SU-DHL-6 (cell line): Measurements from ENCODE around the gene GPBP1L1.

Experiments
- CTCF ChIP-seq: fragments of 200-600 bp; sonication (generic); IDR thresholded peaks from one replicate; pipeline ENCODE4 v1.5.1; 2017; ENCODE audit warnings: antibody characterized with exemption, mild to moderate bottlenecking, low read length, moderate library complexity; ENCODE audit not compliant: insufficient read depth, poor library complexity, severe bottlenecking
- EZH2phosphoT487 ChIP-seq: fragments of 200-600 bp; sonication (generic), shearing (Covaris generic); conservative IDR thresholded peaks from 2 replicates; pipeline ENCODE4 v1.6.1; 2018; ENCODE audit warnings: mild to moderate bottlenecking, antibody characterized with exemption, low read length, moderate library complexity, mixed read lengths

GRCh38 chr1:45668526-45668925 is 17.8 kb downstream of the GPBP1L1 start:
- TF ChIP-seq CTCF (no peak), EZH2phosphoT487 (no peak)
